HL-60/S4 treated with phorbol 12-myristate 13-acetate at 8.2 ng/mL for 4 days and 3 days (cell line): Measurements from ENCODE around the gene CAPSL.
"Not testable (repeated sequence)": the region's sequence is repeated elsewhere in the genome, so short reads cannot be mapped to it uniquely, and the experiment has no call there.

Experiments
- in situ Hi-C: fragments of 300-500 bp; cut with MboI; formaldehyde crosslinking; loops from 2 replicates; pipeline ENCODE4 v1.15.0; 2022; ENCODE audit warnings: low sequenced_read_pairs

The CAPSL gene

GRCh38 chr5:35908814-35909213, 29.6 kb downstream of the CAPSL start:
- in situ Hi-C loops: loop anchor here (25.0 kb wide), 1 partner anchor 247 kb away; no protein-coding TSS in a partner anchor

GRCh38 chr5:35908228-35908627, 30.2 kb downstream of the CAPSL start:
- in situ Hi-C loops: loop anchor here (25.0 kb wide), 1 partner anchor 246 kb away; no protein-coding TSS in a partner anchor

DNA sequence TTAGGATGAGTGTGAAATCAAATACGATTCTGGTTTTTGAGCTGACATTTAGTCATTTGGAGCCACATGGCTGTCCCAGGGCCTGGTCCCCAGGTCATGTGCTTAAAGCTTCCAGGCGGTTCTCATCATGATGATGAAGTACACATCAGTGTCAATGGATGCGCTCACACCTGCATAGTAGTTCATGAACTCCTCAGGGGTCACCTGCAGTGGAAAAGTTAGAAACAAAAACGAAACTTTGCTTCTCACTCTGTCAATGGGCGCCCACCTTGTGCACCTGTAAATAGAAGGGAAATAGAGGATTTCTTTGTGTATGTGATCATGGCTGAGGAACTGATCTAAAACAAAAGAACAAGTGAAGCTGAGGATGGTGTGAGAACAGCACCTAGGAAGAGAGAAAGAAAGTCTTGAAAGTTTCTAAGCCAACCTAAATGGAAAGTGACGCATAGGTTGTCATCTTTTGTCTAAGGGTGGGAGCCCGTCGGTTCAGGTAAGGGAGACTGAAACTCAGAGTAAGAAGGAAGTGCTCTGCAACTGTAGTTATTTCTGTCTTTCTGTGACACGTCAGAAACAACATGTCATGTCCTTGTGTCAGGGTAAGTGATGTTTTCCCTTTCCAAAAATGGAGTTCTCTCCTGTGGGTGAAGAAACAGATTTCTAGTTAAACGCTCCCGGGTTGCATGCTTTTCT, 33.8 kb downstream of the CAPSL start:
- in situ Hi-C loops: loop anchor here (25.0 kb wide), 1 partner anchor 242 kb away; no protein-coding TSS in a partner anchor

GRCh38 chr5:35903631-35904203, 34.7 kb downstream of the CAPSL start:
- in situ Hi-C loops: loop anchor here (25.0 kb wide), 1 partner anchor 241 kb away; no protein-coding TSS in a partner anchor

GRCh38 chr5:35902046-35902672, 36.3 kb downstream of the CAPSL start:
- in situ Hi-C loops: loop anchor here (25.0 kb wide), 1 partner anchor 240 kb away; no protein-coding TSS in a partner anchor

DNA sequence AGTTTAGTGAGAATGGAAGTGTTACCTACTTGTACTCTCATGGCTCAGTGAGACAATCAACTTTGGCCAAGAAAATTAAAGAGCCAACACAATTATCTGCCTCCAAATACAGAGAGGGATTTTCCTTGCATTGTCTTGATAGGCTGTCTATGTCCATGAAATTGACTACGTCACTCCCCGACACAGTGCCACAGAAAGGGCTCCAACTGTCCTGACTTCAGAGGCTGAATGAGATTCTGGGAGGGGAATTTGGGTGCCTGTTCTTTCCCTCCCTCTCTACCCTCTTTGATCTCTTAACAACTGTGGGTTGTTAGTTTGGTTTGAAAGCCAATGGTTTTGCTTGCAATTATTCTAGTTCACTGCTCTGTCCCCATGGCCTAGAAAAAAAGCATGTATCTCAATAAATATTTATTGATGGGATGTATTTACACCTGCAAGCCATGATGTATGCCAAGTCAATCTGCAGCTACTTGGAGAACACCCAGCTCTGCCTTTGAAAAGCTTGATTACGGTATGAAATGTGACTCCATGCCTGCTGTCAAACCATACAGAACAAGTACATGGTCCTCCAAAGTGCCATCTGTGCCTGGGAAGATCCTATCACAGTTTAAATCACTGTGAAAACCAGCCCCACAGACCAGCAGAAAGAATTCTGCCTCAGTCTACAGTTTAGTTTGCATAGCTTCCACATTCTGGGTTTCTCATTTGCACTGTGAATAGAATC, 37.3 kb downstream of the CAPSL start:
- in situ Hi-C loops: loop anchor here (25.0 kb wide), 1 partner anchor 239 kb away; no protein-coding TSS in a partner anchor

GRCh38 chr5:35899800-35900199, 38.6 kb downstream of the CAPSL start:
- in situ Hi-C loops: loop anchor here (25.0 kb wide), 1 partner anchor 237 kb away; no protein-coding TSS in a partner anchor

- in situ Hi-C loops: no loop called here
Measured at GRCh38 chr5:35898952-35899660, 39.3 kb downstream of the CAPSL start.

- in situ Hi-C loops: no loop called here
Measured at GRCh38 chr5:35894131-35894530, 44.3 kb downstream of the CAPSL start.

DNA sequence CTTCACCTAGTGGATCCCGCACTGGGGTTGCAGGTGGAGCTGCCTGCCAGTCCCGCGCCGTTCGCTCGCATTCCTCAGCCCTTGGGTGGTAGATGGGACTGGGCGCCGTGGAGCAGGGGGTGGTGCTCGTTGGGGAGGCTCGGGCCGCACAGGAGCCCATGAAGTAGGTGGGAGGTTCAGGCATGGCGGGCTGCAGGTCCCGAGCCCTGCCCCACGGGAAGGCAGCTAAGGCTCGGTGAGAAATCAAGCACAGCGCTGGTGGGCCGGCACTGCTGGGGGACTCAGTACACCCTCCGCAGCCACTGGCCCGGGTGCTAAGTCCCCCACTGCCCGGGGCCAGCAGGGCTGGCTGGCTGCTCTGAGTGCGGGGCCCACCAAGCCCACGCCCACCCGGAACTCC, 45.6 kb downstream of the CAPSL start:
- in situ Hi-C loops: not testable (repeated sequence)

- in situ Hi-C loops: no loop called here
Measured at GRCh38 chr5:35890021-35891020, 48.1 kb downstream of the CAPSL start.

GRCh38 chr5:35887321-35888100, 50.9 kb downstream of the CAPSL start:
- in situ Hi-C loops: no loop called here

- in situ Hi-C loops: no loop called here
Measured at GRCh38 chr5:35886381-35886780, 52.0 kb downstream of the CAPSL start.

DNA sequence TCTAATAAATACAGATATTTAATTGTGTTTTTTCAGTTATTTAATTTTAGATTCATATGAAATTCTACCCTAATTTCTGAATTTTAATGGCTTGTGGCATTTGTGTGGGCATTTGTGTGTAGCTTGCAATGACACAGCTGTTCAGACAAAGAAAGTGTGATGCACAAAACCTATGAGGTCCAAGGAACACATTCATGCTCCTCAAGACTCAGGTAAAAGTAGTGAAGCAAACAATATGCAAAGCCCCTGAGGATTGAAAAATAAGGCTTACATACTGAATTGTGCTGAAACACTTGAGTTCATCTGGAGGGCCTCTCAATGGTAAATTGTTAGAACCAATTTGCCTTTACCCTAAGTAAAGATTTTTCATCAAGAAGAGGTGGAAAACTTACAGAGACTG, 53.6 kb downstream of the CAPSL start:
- in situ Hi-C loops: no loop called here

DNA sequence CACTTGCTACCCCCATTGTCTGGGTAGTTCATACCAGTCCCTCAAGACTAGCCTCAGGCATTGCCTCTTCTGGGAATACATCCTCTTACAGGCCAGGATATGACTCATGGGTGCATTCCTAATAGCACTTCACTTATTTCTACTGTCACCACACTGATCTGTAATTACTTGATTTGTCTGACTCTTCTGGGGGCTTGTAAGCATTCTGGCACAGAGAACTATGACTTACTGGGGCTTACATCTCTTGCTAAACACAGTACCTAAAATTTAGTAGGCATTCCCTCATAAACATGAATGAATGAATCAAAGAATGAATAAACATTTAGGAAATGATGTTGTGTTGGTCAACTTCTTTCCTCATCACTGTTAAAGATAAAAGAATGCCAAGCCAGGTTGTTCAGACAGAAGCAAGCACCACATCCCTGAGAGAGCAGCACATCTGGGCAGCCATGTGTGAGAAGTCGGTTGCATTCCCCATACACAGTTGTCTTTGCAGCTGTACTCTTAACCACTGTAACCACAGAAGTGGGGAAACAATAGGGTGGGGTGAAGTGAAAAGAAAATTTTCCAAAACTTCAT, 54.1 kb downstream of the CAPSL start:
- in situ Hi-C loops: no loop called here

- in situ Hi-C loops: no loop called here
Measured at GRCh38 chr5:35881758-35882157, 56.7 kb downstream of the CAPSL start.

- in situ Hi-C loops: no loop called here
Measured at GRCh38 chr5:35880156-35880555, 58.3 kb downstream of the CAPSL start.

DNA sequence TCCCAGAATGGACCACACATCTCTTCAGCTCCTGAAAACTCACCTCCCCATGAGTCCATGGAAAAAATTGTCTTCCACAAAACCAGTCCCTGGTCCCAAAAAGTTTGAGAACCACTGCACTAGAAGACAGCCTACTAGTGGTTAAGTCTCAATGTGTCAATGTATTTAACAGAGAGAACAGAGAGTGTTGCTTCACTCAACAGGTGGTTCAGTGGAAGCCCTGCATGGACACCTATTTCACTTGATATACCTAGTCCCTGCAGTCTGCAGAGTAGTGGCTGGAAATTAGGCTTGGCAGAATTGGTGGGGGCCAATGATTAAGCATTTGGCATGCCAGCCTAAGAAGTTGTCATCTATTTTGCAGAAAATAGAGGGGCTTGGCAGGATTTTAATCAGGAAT, 58.8 kb downstream of the CAPSL start:
- in situ Hi-C loops: no loop called here
